CD4-positive, alpha-beta T cell treated with Interleukin-12 subunit alpha and Interleukin-12 subunit beta, for 1 hour (primary cell): ENCODE data around the gene SLC25A21.

Experiments used
- DNase-seq: peaks from one replicate; pipeline ENCODE4 v3.0.0-alpha.2; 2020

SLC25A21 gene

GRCh38 chr14:36659010-36659821 lies 513.2 kb downstream of the SLC25A21 start:
- DNase-seq = no peak

GRCh38 chr14:36658123-36659009 lies 514.0 kb downstream of the SLC25A21 start:
- no peak for DNase-seq

GRCh38 chr14:36657399-36658122 lies 514.8 kb downstream of the SLC25A21 start:
- no peak for DNase-seq

GRCh38 chr14:36656687-36657398 lies 515.6 kb downstream of the SLC25A21 start:
- DNase-seq = no peak

GRCh38 chr14:36655963-36656686 lies 516.3 kb downstream of the SLC25A21 start:
- peak; percentile 6 for DNase-seq

- DNase-seq = no peak
Measured at GRCh38 chr14:36655571-36655962, 516.8 kb downstream of the SLC25A21 start.

GRCh38 chr14:36654794-36655381 lies 517.5 kb downstream of the SLC25A21 start:
- DNase-seq = no peak

- DNase-seq = no peak
Measured at GRCh38 chr14:36653962-36654793, 518.2 kb downstream of the SLC25A21 start.

GRCh38 chr14:36653413-36653812 lies 519.0 kb downstream of the SLC25A21 start:
- no peak for DNase-seq

GRCh38 chr14:36652542-36653201 lies 519.7 kb downstream of the SLC25A21 start:
- DNase-seq = no peak

- no peak for DNase-seq
Measured at GRCh38 chr14:36649872-36650650, 522.3 kb downstream of the SLC25A21 start.

GRCh38 chr14:36647824-36648753 lies 524.3 kb downstream of the SLC25A21 start:
- DNase-seq = no peak

- DNase-seq = no peak
Measured at GRCh38 chr14:36647417-36647823, 525.0 kb downstream of the SLC25A21 start.

GRCh38 chr14:36646664-36647416 lies 525.6 kb downstream of the SLC25A21 start:
- no peak for DNase-seq

GRCh38 chr14:36633580-36633979 lies 538.8 kb downstream of the SLC25A21 start:
- DNase-seq = no peak
